Stimulated activated CD8-positive, alpha-beta memory T cell treated with anti-CD3 and anti-CD28 coated beads, Interleukin-4, amount 100 ng/mL, for 48 hours (primary cell): ENCODE measurements around the gene ATF7IP.

Experiments
- DNase-seq: peaks from one replicate; pipeline ENCODE4 v3.0.0-alpha.2; 2020

The ATF7IP gene

GRCh38 chr12:14505626-14506596 lies 140.4 kb downstream of the ATF7IP start:
- DNase-seq: no peak

GRCh38 chr12:14510574-14510973 lies 145.1 kb downstream of the ATF7IP start:
- no peak for DNase-seq

- no peak for DNase-seq
These were observed 148.8 kb downstream of the ATF7IP start for GRCh38 chr12:14514154-14514842.

DNA sequence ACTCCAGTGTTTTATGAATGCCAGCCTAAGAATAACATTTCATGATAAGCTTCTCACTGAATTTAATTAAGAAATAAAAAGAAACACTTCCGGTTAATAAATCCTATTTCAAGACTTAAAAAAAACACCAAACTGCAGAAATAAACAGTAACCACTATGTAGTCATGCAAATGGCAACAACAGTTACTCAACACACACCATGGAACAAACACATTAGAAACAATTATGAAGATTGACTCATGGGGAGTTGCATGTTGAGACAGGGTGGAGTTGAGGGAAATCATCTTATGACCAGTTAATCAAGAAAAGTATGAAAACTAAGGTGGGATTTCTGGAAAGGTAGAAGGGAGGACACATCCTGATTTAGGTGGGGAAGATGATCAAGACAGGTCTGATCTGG lies 149.5 kb downstream of the ATF7IP start:
- no peak for DNase-seq

- DNase-seq: no peak
These were observed 156.3 kb downstream of the ATF7IP start for GRCh38 chr12:14521822-14522221.

GRCh38 chr12:14525964-14526363 lies 160.5 kb downstream of the ATF7IP start:
- DNase-seq: no peak

GRCh38 chr12:14532152-14532551 lies 166.7 kb downstream of the ATF7IP start:
- DNase-seq: no peak

DNA sequence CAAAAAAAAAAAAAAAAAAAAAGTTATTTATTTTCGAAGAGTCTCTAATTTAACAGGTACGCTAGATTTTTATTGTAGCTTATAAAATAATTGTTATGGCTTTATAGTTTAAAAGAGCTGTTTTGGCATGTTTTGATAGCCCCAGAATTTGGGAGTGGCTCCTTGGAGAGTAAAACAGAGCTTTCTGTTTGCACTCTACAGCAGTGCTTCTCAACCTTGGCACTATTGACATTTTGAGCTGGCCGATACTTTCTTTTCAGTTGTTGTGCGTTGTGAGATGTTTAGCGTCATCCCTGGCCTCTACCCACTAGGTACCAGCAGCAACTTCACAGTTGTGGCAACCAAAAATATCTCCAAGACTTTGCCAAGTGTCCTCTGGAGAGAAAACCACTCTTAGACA lies 171.6 kb downstream of the ATF7IP start:
- DNase-seq: no peak

- no peak for DNase-seq
These were observed 175.4 kb downstream of the ATF7IP start for GRCh38 chr12:14540801-14541462.

- no peak for DNase-seq
These were observed 180.0 kb downstream of the ATF7IP start for GRCh38 chr12:14545144-14546124.

- DNase-seq: no peak
These were observed 182.1 kb downstream of the ATF7IP start for GRCh38 chr12:14547571-14547970.

- DNase-seq: no peak
These were observed 183.1 kb downstream of the ATF7IP start for GRCh38 chr12:14548609-14549008.
